GM21447 (cell line): Measurements from ENCODE around the gene DUSP5.

Source experiments
- ATAC-seq: cut with Tn5 transposase; IDR thresholded peaks from one replicate; pipeline ENCODE4 v1.9.1; 2021; ENCODE audit not compliant: unreplicated experiment

DUSP5 gene

GRCh38 chr10:110479710-110480109 is 18.0 kb upstream of the DUSP5 start:
- no peak for ATAC-seq

- no peak for ATAC-seq
Measured at GRCh38 chr10:110480387-110480786, 17.3 kb upstream of the DUSP5 start.

- no peak for ATAC-seq
Measured at GRCh38 chr10:110481919-110482318, 15.8 kb upstream of the DUSP5 start.

- no peak for ATAC-seq
Measured at GRCh38 chr10:110483633-110484032, 14.1 kb upstream of the DUSP5 start.

- no peak for ATAC-seq
Measured at GRCh38 chr10:110485541-110485940, 12.2 kb upstream of the DUSP5 start.

GRCh38 chr10:110486680-110487410 is 10.9 kb upstream of the DUSP5 start:
- no peak for ATAC-seq

- ATAC-seq, result no peak
Measured at GRCh38 chr10:110487411-110488331, 10.0 kb upstream of the DUSP5 start.

- no peak for ATAC-seq
Measured at GRCh38 chr10:110488332-110488681, 9.4 kb upstream of the DUSP5 start.

- ATAC-seq, result no peak
Measured at GRCh38 chr10:110488940-110489339, 8.8 kb upstream of the DUSP5 start.

- ATAC-seq, result no peak
Measured at GRCh38 chr10:110490640-110491039, 7.1 kb upstream of the DUSP5 start.

GRCh38 chr10:110491346-110491745 is 6.4 kb upstream of the DUSP5 start:
- ATAC-seq, result no peak

- ATAC-seq, result no peak
Measured at GRCh38 chr10:110492069-110492822, 5.5 kb upstream of the DUSP5 start.

- ATAC-seq, result no peak
Measured at GRCh38 chr10:110493832-110494426, 3.8 kb upstream of the DUSP5 start.

GRCh38 chr10:110494532-110494931 is 3.2 kb upstream of the DUSP5 start:
- no peak for ATAC-seq

- no peak for ATAC-seq
Measured at GRCh38 chr10:110495731-110496552, 1.8 kb upstream of the DUSP5 start.

- no peak for ATAC-seq
Measured at GRCh38 chr10:110496553-110497437, 912 bp upstream of the DUSP5 start.

GRCh38 chr10:110498087-110498981 is 627 bp downstream of the DUSP5 start:
- ATAC-seq, result peak; percentile 3
